ENCODE data around the gene SPDYA.

- TF ChIP-seq CTCF (IDR thresholded peaks at IDR 0.05) (no peak), EP300 (IDR thresholded peaks at IDR 0.05; ENCODE audit: low read depth) (no peak), POLR2A (IDR thresholded peaks at IDR 0.05) (no peak)
These were observed 13.6 kb downstream of the SPDYA start for GRCh38 chr2:28824207-28824606.
